A673 (cell line): ENCODE measurements around the gene SLC7A1.

Source experiments
- EZH2 ChIP-seq: fragments of 200-600 bp; sonication (generic); IDR thresholded peaks from 2 replicates; pipeline ENCODE4 v1.6.1; 2017; ENCODE audit warnings: borderline replicate concordance, low read depth, mild to moderate bottlenecking, mixed read lengths, antibody characterized with exemption, low read length; ENCODE audit not compliant: poor library complexity, severe bottlenecking
- TF ChIP-seq, protein P1 (sequence below): fragments of 300-800, 200-600 bp; sonication (generic); conservative IDR thresholded peaks from 2 replicates; pipeline ENCODE4 v1.5.1; 2017; ENCODE audit warnings: low read depth, mild to moderate bottlenecking, antibody characterized with exemption, low read length, moderate library complexity, mixed read lengths

DNA sequence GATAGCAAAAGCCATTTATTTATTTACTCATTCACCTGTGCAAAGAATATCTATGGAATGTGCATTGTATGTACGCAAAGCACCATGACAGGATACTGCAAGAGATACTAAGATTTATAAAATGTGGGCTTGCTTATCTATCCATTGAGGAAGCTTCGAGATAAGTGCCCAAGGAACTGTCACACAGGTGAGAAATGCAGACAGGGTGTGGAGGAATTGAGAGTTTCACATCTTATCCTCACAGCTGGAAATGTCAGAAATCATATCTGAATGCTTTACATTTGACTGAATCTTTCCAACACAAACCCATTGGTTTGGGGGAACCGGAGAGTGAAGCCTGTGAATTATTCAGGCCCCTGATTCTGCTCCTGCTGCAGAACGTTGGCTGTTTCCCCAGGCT is 113.0 kb downstream of the SLC7A1 start:
- TF ChIP-seq, protein P1, sequence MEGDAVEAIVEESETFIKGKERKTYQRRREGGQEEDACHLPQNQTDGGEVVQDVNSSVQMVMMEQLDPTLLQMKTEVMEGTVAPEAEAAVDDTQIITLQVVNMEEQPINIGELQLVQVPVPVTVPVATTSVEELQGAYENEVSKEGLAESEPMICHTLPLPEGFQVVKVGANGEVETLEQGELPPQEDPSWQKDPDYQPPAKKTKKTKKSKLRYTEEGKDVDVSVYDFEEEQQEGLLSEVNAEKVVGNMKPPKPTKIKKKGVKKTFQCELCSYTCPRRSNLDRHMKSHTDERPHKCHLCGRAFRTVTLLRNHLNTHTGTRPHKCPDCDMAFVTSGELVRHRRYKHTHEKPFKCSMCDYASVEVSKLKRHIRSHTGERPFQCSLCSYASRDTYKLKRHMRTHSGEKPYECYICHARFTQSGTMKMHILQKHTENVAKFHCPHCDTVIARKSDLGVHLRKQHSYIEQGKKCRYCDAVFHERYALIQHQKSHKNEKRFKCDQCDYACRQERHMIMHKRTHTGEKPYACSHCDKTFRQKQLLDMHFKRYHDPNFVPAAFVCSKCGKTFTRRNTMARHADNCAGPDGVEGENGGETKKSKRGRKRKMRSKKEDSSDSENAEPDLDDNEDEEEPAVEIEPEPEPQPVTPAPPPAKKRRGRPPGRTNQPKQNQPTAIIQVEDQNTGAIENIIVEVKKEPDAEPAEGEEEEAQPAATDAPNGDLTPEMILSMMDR = no peak
- TF ChIP-seq EZH2 = no peak
